Germinal center (tissue), 1 donor: ENCODE data around the gene BRSK1.
"Not testable (repeated sequence)": the region's sequence is repeated elsewhere in the genome, so short reads cannot be mapped to it uniquely, and the experiment has no call there.

Experiments used
- DNase-seq: peaks from one replicate; pipeline ENCODE4 v3.0.0; 2012; ENCODE audit warnings: mixed read lengths, low spot score

BRSK1 gene

DNA sequence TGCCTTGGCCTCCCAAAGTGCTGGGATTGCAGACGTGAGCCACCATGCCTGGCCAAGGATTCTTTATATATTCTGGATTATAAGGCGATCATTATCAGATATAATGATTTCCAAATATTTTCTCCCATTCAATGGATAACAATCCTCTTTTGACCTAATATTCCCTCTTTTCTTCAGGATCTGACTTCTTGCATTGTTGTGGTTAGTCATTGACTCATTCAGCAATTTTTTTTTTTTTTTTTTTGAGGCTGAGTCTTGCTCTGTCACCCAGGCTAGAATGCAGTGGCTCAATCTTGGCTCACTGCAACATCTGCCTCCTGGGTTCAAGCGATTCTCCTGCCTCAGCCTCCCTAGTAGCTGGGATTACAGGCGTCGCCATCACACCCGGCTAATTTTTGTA lies 46.0 kb downstream of the BRSK1 start:
- not testable (repeated sequence) for DNase-seq

DNA sequence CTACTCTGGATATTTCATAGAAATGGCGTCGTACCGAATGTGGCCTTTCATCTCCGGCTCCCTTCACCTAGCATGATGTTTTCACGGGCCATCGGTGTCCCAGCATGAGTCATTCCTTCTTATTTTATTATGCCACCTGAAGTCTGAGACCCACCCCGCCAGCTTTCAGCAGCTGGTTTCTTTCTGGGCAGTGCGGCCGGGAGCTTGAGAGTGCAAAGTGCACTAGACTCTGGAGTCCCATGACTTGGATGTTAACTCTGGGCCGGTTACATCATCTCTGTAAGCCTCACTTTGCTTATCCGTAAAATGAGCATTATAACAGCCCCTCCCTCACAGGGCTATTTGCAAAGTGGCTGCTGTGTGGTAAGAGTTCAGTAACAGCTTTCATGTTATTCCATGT lies 50.1 kb downstream of the BRSK1 start:
- no peak for DNase-seq

GRCh38 chr19:55336101-55336500 lies 52.3 kb downstream of the BRSK1 start:
- DNase-seq, result no peak

- peak; percentile 99 for DNase-seq
These were observed 55.5 kb downstream of the BRSK1 start, which contains the start of gene KMT5C for GRCh38 chr19:55339105-55339888. KMT5C (plus strand) TSS chr19:55339876; CDS start chr19:55341937, 2,061 bp downstream.

DNA sequence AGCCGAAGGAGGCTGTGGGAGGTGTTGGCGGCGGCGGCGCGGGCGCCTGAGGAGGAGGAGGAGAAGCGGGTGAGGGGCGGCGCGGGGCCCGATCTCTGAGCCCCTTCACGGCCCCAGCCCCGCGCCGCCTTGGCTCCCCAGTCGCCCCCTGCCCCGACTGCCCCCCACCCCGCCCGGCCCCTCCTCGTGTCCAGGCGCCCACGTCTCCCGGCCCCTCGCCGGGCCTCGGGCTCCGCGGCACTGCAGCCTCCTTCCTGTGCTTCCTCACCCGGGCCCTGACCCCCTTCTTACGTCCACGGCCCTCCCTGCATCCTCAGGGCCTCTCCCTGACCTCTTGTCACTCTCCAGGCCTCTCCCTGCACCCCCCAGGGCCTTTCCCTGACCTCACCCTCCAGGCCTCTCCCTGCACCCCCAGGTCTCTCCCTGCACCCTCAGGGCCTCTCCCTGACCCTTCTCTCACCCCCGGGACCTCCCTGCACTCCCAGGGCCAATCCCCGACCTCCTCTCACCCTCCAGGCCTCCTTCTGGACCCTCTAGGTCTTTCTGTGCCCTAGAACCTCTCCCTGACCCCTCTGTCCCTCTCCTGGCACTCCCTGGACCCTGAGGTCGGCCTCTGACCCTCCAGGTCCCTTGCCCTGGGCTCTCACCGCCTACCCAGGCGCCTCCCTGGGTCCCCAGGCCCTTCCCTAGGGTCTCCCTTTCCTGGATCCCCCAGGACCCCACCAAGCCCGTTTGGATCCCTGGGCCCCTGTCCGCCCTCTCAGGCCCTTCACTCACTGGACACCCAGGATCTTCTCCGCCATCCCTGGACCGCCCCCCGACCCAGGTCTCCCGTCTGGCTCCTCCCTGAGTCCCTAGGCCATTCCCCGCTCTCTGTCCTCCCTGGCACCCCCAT lies 56.3 kb downstream of the BRSK1 start:
- no peak for DNase-seq

DNA sequence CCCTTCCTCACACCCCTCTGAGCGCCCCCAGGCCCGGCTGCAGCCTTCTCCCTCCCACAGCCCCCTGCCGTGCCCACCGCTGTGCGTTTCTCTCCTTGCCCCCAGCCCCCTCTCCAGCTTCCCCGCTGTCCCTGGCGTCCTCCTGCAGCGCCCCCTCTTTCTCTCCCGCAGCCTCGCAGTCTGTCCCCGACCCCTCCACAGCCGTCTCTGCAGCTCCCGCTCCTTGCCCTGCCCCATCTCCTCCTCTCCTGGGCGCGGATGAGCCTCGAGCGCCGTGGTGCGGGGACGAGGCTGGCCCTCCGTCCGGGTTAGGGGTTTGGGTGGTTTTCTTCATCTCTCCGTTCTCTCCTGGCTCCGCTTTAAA lies 57.0 kb downstream of the BRSK1 start:
- no peak for DNase-seq

DNA sequence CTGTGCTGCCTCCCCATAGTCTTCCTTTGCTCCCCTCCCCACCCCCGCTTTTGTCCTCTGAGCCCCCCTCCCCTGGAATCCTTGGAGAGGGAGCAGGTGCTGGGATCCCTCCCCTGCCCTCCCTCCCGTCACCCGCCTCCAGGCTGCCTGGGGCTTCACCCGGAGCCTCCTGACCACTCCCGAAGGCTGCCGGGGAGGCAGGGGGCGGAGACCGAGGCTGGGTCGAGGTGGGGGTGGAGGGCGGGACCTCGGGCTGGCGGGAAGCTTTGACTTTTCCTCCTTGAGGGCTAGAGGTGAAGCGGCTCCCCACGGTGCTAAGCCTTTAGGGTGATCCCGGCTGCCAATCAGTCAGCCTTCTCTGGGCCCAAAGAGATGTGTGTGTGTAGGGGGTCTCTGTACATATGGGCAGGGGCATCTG lies 57.4 kb downstream of the BRSK1 start:
- DNase-seq, result peak; percentile 68

DNA sequence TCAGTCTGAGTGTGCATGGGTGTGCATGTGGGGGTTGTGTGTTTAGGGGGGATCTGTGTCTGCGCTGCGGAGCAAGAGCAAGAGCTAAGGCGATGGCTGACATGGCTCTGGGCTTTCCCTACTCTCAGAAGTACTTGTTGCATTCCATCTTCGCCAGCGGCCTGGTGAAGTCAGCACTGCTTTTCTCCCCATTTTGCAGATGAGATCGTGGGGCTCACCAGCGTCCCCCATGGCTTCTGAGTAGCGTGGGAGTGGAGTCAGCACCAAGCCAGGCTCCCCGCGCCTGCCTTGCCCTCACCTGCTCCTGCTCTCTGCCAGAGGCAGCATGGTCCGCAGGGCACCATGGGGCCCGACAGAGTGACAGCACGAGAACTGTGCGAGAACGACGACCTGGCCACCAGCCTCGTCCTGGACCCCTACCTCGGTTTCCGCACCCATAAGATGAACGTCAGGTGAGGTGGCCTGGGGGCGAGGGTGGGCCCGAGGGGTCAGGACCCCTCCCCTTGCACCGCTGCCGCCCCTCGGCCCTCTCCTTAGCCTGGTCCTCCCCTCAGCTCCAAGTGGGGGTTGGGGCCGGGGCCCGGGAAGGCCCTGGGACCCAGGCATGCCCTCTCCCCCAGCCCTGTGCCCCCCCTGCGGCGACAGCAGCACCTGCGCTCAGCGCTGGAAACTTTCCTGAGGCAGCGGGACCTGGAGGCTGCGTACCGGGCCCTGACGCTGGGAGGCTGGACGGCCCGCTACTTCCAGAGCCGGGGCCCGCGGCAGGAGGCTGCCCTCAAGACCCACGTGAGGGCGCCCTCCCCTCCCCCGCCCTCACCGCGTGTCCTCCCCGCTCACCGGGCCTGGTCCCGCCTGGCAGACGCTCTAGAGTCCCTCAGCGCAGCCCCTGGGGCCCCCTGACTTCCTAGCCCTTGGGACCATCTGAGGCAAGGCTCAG lies 58.1 kb downstream of the BRSK1 start:
- DNase-seq, result no peak

DNA sequence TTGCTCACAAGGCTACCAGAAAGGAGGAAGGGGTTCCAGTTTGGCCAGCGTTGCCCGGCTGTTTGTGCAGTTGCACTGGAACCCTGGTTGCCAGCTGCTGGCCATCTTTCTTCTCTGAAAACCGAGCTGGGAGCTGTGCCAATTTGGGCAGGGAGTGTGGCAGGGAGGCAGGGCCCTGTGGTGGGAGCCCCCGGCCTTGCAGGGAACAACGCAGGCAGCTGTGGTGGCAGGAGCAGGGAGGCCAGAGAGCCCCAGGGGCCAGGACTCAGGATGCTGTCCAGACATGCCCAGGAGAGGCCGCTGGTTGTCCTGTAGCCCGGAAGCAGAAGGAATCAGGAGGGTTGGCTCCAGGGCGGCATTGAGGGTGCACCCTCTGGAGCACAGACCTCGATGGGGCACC lies 60.6 kb downstream of the BRSK1 start:
- DNase-seq, result no peak

DNA sequence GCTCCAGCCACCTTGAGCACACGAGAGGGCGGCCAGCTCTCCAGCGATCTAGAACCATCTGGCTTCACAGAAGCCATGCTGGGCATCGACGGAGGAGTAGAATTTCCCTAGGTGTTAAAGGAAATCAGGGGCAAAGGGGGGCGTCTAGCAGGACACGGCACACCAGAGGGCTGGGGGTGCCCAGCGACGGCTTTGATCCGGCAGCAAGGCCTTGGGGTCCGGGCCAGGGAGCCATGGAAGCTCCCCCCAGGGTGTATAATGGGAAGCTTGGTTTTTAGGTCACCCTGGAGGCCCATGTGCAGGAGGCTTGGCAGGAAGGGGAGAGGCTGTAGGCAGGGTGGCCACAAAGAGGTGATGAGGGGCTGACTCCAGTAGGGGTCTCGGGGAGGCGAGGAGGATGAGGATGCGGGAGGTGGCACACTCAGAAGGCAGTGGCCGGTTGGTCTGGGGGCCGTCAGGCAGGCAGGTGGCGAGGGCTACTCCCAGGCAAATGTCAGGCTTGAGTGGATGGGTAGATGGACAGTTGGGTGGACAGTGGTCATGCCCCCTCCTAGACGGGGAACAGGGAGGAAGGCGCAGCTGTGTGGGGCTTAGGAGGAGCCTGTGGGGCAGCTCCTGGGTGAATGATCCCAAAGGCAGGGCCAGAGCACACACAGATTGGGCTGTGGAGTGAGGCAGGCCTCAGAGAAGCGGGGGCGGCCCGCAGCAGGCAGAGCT lies 61.5 kb downstream of the BRSK1 start:
- no peak for DNase-seq

GRCh38 chr19:55345818-55346724 lies 62.3 kb downstream of the BRSK1 start:
- no peak for DNase-seq

- DNase-seq, result no peak
These were observed 63.1 kb downstream of the BRSK1 start for GRCh38 chr19:55346725-55347441.

DNA sequence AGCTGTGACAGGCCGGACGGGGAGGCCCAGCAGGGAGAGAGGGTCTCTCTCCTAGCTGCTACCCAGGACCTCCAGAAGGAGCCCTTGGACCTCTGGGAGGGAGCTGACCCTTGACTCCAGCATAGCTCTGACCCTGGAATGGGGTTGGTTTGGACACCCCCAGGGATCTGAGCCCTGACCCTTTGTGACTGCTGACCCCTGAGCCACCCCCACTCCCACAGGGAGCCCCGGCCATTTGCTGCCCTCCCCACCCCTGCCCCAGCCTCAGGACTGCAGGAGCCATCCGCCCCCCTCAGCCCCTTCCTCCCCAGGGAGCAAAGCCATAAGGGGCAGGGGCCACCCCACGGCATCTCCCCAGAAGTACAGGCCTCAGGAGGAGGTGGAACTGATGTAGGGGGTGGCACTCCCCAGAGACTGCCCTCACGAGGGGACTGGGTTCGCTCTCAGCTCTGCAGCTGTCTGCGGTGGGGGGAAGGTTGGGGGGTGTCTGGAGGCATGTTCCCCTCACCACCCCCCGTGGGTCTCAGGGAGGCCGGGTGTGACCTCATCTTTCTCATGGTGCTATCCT lies 63.7 kb downstream of the BRSK1 start:
- DNase-seq, result no peak

- no peak for DNase-seq
These were observed 64.7 kb downstream of the BRSK1 start for GRCh38 chr19:55348317-55349034.

DNA sequence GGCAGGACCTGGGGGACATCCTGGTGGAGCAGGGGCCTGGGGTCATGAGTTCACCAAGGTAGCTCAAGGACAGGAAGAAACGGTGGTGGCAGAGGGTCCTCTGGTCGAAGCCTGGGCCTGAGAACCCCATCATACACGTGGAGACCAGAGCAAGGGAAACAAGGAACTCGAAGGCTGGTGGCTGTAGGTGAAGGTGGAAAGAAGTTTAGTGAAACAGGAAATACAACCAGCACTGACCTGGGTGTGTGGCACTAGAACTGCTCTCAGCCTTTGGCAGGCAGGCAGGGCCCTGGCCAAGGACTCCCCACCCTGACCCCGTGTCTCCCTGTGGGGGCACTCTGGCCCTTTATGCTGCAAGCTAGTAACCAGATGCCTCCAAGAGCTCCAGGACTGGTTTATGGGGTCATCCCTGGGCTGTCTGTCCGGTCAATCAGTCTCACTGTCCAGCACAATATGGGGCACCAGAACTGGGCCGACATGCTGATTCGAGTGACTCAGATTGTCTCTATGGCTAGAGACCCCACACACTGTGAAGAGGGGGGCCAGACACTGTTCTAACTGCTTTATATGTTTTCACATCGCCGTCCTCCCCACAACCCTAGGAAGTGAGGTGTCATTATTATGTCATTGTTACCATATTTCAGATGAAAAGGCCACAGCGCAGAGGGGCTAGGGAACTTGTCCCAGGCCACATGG lies 67.0 kb downstream of the BRSK1 start:
- no peak for DNase-seq

- no peak for DNase-seq
These were observed 68.2 kb downstream of the BRSK1 start for GRCh38 chr19:55352040-55352439.

- DNase-seq, result no peak
These were observed 68.8 kb downstream of the BRSK1 start for GRCh38 chr19:55352549-55353145.
